Activated T-cell treated with anti-CD3 and anti-CD28 coated beads, Interleukin-2, amount 50 U/mL, for 1 hour (primary cell): ENCODE results near the gene BNIP5.

ENCODE experiments used
- DNase-seq: peaks from one replicate; pipeline ENCODE4 v3.0.0-alpha.2; 2020

Gene BNIP5

DNA sequence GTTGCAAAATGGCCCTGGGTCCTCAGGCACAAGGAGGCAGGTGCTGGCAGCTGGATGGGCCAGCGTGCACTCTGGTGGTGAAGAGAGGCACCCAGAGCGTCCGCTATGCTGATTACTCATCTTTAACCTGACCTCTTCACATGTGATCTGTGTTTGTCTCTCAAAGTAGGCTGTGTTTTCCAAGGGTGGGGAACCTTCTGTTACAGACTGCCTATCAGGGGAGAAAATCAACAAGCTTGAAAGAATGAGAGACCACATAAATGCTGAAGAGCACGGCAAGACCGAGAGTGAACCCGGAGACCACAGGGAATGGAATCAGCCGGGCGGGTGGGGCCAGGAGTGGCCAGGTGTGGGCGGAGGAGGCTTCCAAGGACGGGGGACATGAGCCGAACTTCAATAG, 16.2 kb downstream of the BNIP5 start:
- DNase-seq: no peak

DNA sequence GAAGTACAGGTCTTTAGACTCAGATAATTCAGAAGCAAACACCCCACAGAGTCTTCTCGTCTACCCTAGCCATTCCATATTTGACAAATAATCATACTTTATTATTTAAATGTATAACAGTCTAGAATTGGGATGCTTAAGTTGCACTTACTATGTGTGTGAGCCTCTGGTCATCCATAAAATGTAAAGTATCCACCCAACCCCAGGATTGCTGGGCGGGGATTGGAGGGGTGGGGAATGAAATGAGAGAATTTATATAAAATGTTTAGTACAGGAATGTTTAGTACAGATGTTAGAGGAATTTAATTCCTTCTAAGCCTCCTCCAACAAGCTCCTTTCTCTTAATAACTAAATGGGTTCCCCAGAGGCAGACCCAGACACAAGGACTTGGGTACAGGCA, 16.9 kb downstream of the BNIP5 start:
- DNase-seq: no peak

DNA sequence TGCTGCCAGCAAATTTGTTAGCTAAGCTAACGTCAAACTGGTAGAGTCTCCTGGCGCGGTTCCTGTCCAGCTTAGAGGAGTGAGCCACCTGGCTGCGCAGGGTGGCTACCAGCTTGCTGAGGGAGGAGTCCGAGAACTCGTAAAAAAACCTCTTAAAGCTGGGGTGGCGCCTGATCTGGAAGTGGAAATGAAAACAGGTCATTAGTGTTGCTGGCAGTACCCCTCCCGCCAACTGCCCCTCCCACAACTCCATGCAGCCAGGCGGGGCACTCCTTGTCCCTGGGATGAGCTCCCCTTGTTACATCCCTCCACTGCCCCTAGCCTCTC, 17.3 kb downstream of the BNIP5 start:
- DNase-seq: no peak

DNA sequence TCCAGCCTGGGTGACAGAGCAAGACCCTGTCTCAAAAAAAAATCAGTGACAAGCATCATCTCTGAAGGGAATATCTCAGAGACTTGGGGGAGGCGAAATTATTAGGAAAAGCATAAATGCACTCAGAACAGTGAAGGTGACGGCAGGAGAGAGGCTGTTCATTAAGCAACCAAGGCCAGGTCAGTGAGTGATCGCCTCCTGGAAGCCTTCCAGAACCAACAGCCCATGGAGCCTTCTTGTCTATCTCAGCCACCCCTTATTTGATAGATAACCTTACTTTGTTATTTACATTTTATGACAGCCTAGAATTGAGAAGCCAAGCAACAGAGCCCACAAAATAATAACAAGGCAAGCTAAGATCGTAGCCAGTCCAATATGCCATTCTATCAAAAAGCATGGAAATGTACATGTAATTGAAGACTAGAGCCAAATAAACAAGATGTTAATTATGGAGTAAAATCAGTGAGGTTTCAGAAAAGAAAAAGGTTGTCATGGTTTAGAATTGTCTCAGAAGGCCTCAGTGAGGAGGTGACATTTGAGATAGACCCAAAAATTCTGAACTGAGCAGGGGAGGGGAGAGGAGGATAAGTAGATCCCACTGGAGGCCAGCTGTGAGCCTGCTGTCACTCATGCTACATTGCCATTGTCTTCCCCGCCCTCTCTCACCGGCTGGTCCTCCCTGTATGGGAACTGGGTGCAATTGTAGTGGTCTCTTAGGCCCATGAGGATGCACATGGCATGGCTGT, 17.8 kb downstream of the BNIP5 start:
- DNase-seq: no peak

DNA sequence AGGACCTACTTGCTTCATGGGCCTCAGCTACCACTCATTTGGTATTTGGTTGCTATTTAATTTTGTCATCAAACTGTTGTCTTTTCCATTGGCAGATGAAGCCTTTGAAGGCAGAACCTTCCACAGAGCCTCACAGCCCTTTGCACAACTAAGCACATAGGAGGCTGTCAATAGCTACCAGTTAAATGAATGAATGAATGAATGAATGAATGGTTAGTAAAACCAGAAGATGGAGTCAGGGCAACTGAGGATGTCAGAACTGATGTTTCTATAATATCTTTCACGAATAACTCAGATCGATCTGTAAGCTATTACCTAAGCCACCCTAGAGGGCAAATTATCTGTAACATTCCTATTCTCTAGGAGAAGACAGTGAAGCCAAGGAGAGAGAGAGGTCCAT, 19.1 kb downstream of the BNIP5 start:
- no peak for DNase-seq

DNA sequence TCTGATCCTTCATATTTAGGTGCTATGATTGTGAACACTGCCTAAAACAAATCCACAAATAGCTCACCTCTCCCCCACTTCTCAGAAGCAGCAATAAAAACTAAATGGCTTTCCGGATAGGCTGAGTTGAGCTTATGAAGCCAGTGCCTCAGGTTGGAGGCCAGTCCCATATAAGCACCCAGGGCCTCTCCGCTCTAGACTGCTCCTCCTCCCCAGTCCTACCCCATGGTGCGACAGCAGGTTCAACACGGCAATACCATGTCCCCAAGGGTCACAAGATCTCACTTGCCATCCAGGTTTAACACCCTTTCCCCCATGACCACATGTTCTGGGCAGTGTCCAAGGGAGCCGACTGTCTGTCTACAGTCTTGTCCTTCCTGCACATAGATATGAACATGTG, 20.8 kb downstream of the BNIP5 start:
- no peak for DNase-seq

DNA sequence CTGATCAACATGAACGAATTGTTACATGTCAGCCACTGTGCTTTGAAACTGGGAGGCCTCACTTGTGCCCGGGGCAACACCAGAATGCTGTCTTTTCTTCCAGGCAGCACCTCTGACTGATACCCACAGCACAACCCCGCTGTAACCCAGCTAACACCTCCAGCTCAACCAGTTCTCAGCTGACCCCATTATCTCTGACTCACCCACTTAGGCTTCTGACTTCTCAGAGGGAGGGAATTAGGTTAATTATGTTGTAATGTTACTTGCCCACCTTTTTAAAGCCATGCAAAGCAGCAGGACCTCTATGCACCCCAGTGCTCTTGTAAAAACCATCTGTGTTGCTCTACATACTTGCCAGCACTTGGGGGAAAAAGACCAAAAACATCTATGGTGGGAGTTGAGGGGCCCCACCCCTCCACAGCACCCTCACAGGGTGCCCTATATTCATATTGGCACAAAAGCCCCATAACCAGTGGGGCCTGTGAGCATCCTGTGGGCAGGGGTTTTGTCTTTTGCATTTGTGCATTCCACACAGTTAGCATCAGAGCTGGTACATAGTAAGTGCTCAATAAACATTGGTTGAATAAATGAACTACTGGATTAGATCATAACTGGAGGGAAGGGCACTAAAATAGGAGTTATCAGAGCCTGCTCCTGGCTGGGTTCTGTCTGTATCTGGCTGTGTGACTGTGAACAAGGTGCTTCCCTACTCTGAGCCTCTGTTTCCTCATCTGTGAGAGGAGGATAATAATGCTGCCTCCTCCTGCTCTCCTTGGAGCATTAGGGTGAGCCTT, 22.3 kb downstream of the BNIP5 start:
- no peak for DNase-seq

DNA sequence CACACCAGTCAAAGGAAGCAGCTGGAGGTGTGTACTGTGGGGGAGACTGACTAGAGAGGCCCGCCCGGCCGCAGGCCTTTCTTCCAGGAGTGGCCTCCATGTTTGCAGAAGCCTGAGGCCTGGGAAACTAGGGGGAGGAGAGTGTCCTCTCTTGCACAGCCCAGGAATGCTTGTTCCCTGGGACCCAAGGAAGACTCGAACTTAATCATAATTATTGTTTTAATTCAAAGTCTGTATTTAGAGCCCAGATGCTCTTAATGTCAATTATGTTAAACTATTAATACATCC, 23.1 kb downstream of the BNIP5 start:
- no peak for DNase-seq

DNA sequence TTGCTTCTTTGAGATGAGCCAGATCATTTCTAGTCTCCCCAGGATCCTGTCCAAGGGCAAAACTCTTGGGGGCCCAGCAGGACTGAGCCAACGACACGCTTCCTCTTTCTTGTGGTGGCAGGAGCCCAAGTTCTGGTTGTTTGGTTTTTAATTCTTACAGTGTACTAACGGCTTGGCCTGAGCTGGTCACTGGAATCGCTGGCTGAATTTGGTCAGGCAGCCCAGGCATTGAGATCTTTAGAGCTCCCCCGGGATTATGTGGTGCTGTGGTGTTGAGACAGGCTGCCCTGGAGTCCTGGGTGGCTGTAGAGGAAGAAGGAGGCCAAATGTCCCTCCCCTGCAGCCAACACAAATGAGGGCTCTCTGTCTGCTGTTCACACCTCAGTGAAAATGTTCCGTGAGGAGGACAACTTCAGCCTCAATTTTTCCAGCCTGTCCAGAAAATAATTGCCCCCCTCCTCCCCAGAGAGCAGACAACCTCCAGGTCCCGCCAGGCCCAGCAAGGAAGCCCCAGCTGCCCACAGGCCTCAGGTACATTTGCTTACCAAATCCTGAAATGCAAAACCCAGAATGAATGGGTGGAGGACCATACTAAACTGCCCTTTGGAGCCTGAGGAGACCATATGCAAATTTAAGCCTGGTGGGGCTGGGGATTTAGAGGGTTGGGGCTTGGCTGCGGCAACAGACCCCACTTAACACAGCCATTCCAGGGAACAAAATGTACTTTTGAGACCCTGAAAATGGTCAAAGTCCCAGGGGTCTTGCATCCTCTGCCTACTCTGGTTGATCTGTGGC, 23.6 kb downstream of the BNIP5 start:
- no peak for DNase-seq

DNA sequence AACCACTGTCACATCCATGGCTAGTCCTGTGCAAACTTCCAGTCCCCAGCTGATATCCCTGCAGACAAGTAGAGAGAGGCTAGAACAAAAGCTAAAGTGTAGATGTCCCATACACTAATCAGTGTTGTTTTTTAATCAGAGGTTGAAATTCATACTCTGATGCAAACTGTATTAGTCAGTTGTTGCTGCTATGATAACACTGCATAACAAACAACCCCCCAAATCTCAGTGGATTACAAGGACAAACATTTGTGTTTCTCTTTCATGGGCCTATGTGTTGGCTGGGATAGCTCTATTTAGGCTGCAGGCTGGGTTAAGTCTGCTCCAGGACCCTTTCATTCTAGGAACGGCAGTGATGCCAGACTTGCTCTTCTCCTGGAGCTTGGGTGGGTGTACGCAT, 26.8 kb downstream of the BNIP5 start:
- no peak for DNase-seq

DNA sequence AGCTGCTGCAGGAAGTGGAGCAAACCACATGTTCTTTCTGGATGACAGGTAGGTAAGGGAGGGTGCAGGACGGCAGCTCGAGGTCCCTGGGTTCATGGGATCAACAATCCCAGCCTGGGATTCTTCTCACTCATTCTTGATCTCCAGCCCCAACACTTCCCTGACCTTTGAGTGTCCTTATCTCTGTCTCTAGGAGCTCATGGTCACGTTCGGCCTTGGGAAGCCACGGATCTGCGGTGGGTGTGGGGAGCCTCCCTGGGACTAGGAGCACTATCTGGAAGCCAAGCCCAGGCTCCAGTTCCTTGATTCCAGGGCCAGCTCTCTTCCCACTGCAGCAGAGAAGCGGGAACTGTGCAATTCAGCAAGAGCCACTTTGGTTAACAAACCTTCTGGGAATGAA, 27.5 kb downstream of the BNIP5 start:
- DNase-seq: no peak

DNA sequence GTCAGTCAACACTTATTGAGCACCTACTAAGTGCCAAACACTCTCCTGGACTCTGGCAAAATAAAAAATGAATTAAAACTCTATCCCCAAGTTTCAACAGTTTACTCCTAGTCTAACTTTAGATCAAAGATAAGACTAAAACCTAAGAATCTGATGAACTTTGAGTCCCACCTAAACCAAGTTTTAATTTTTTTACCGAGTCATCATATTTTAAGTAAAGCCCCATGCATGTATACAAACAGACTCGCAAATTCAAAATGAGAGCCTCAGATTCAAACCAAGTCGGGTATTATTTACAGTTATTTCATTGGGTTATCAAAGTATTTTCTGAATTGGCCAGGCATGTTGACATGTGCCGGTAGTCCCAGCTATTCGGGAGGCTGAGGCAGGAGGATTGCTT, 28.2 kb downstream of the BNIP5 start:
- no peak for DNase-seq

DNA sequence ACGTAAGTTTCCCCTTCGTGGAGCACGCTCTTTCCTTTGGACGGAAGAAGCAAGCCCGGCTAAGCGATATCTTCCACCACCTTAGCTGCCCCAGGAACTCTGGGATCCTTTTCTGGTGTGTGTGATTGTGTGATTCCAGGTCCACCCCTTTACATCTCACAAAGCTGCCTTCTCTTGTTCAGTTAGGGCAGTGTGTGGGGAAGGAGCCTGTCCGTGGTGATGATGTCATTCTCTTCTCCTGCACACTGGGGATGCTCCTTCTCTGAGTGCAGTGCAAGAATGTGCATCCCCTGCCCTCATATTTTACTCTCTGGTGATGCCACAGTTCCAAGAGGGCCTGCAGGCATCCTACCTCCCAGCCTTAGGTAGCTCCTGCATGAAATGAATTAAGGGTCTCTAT, 30.3 kb downstream of the BNIP5 start:
- DNase-seq: no peak

DNA sequence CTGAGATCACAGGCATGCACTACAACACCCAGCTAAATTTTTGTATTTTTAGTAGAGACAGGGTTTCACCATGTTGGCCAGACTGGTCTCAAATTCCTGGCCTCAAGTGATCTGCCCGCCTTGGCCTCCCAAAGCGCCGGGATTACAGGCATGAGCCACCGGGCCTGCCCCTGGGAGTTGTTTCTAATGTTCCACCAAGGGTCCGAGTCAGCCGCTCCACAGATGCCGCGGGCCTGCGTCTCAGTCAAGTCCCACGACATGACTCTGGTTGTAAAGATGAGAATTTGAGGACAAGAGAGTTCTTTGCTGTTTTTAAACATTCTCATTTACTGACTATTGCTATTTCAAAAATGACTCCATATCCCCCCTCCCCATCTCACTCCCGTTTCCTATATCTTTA, 30.8 kb downstream of the BNIP5 start:
- DNase-seq: no peak

DNA sequence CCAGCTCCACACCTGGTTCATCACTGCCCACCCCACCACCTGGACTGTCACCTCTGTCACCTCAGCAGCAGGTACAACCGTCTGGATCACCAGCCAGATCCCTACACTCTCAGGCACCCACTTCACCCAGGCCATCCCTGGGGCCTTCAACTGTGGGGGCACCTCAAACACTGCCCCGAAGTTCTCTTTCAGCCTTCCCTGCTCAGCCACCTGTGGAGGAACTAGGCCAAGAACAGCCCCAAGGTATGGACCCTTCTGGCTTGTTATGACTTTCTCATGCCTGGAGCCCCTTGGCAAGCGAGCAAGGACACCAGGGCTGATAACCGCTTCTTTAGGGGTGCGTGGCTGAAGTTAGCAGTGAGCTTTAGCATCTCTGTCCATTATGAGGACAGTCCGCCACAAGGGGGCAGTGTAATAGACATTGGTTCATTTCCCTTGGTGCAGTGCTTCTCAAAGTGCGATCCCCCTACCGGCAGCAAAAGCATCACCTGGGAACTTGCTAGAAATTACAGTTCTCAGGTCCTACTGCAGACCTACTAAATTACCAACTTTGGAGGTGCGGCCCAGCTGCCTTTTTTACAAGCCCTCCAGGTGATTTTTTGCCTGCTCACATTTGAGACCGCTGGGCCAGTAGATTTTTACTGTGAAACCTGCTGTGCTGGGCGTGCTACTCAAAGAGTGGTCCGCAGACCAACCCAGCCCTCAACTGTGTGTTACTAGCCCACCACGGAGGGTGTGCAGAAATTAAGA, 34.3 kb downstream of the BNIP5 start:
- peak; percentile 82 for DNase-seq

DNA sequence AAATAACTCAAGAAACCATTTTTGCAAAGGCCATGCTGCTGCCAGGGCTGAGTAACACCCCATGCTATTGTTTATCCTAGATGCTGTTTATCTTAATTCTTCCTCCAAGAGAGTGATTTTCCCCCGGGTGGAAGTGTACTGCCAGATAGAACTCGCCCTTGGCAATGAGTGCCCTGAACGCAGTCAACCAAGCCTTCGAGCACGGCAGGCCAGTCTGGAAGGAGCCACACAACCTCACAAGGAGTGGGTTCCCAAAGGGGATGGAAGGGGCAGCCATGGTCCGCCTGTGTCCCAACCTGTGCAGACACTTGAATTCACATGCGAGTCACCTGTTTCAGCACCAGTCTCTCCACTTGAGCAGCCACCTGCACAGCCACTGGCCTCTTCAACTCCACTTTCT, 34.9 kb downstream of the BNIP5 start:
- DNase-seq: no peak

DNA sequence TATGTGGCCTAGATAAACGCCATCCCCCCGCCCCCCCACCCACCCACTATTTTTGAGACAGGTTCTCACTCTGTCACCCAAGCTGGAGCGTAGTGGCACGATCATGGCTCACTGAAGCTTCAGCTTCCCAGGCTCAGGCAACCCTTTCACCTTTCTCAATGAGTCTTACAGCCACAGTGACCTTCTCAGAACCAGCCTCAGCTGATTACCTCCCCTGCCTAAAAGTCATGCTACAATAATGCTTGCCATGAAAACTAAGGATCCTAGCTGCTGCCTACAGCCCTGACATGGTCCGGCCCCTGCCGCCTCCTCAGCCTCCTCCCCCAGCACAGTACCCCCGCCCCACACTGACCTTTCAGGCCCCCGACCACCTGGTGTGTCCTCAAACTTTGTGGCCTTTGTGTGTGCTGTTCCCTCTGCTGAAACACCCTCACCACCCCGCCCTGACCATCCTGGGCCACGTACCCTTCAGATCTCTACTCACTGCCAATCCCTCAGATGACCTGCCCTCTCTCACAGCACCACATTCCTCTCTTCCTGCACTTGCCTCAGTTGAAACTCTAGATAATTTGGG, 35.5 kb downstream of the BNIP5 start:
- DNase-seq: no peak

DNA sequence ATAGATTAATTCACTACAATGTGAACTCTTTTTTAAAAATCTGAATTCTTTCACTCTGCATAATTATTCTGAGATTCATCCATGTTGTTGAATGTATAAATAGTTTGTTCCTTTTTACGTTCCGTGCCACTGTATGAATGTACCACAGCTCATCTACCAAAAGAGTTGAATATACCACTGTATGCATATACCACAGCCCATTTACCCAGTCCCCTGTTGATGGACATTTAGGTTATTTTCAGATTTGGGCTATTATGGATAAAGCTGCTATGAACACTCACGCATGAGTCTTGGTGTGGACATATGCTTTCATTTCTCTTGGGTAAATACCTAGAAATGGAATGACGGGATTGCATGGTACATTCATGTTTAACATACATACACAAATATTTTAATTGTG, 38.7 kb downstream of the BNIP5 start:
- no peak for DNase-seq

DNA sequence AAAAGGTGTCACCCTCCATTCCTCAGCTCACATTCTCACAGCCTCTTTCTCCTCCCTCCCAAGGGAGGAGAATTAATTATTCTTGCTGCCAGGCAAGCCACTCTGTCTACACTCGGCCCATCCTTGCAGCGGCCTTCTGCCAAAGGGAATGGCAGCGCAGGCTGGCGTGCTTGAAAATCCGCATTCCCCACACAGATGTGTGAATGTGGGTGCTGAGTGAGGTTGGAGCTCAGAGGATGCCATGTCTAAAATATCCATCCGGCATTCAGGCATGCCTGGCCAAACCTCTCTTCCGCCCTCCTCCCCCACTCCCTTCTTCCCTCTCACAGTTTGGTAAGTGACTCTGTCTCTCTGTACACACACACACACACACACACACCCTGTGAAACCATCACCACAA, 39.2 kb downstream of the BNIP5 start:
- DNase-seq: no peak

DNA sequence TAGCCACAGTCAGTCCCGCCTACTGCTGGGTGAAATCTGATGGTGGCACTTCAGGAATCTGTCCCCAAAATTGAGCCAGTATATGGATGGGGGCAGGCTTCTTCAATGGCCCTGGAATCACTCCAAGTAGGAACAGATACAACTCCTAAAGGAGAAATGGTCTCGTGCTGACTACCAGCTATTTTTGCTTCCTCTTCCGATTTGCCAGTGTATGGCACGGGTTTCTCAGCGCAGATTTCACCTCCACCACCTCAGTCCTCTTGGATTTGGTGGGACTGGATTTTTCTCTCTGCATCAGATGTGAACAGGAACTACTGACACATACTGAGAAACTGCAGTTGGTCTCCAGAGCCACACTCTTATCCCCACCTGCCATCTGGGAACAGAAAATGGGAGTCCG, 39.6 kb downstream of the BNIP5 start:
- DNase-seq: no peak

DNA sequence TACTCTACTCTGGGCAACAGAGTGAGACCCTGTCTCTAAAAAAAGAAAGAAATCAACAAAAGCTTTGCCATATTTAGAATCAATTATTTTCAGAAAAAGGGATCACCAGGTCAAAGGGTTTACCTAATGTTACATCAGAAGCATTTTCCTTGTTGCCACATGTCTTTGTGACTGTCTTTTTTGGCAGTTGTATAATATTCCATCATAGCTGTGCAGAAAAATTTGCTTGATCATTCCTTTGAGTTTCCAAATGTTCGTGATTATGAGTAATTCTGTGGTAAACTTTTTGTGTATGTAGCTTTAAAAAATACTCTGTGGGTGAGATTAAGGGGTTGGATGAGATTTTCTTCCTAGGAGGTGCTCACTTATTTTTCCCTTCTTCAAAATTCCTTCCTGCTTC, 40.4 kb downstream of the BNIP5 start:
- no peak for DNase-seq

DNA sequence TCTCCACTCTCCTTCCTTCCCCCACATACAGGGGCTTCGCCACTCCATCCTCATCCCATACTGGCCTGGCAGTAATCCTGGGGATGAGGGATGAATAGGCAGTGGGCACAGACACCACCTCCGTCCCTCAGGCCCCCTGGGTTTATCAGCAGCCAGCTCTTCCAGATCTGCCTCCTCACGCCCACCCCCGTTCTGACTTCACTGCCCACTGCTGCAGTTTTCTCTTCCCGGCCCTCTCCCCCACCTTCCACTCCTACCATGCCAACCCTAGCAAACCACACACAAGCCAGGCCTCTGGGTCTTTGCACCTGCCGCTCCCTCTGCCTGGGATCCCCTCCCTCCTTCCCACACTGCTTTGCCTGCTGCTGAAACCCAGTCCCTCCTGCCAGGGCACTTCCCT, 44.5 kb downstream of the BNIP5 start:
- no peak for DNase-seq
